ENCODE measurements around the gene CDKN2AIPNL. TPM values are rescaled to one million over a fixed set of nuclear protein-coding genes. Genes with fewer than 3 reads are reported as not detected.

CDKN2AIPNL gene
- total RNA-seq, 1 experiment from 2014 or later = 43.6 TPM

- in situ Hi-C loops (cut with HindIII; ENCODE audit: low pct_unique_long_range_greater_than_20kb, low sequenced_read_pairs) = no loop called here
- intact Hi-C loops (cut with micrococcal nuclease; ENCODE audit: unreplicated experiment) = no loop called here
- Histone ChIP-seq H3K9me3 (ENCODE audit: control insufficient read depth, insufficient read depth, low read depth, low read length) (no peaks in the 10 kb centered on the region), H3K27ac (ENCODE audit: low read length) (no peak overlapping the region), H3K4me3 (ENCODE audit: low read depth in 2 of 2, low read length in 2 of 2) (no peak overlapping the region), H3K27me3 (ENCODE audit: control insufficient read depth, insufficient read depth, low read length) (no peaks in the 10 kb centered on the region), H3K4me1 (ENCODE audit: control insufficient read depth, insufficient read depth, low read length) (peaks cover 17% of the 10 kb centered on the region), H3K36me3 (ENCODE audit: control insufficient read depth, insufficient read depth, low read length) (peaks cover 2% of the 10 kb centered on the region; the same call in 1 of the 2 replicates)
- DNase-seq (ENCODE audit: low read depth, low spot score) (no peak), ATAC-seq (no peak)
- no TSS peak for BruUV-seq (replicated peaks)
- TF ChIP-seq TCF7L2 (IDR thresholded peaks at IDR 0.05; ENCODE audit: low read depth, low read length) (no peak), REST (IDR thresholded peaks at IDR 0.05; ENCODE audit: insufficient read depth in 1 of 2, low read depth in 2 of 2, low read length in 1 of 2) (no peak)
- ChIA-PET CTCF (no interaction called here), POLR2A (no interaction called here)
These were observed 5.3 kb downstream of the CDKN2AIPNL start for GRCh38 chr5:134406390-134406789.

GRCh38 chr5:134403951-134404350 lies 7.7 kb downstream of the CDKN2AIPNL start:
- Histone ChIP-seq H3K4me1 (ENCODE audit: control insufficient read depth, insufficient read depth, low read length) (no peaks in the 10 kb centered on the region), H3K27me3 (ENCODE audit: control insufficient read depth, insufficient read depth, low read length) (no peaks in the 10 kb centered on the region), H3K27ac (ENCODE audit: low read length) (no peak overlapping the region), H3K4me3 (ENCODE audit: low read depth in 2 of 2, low read length in 2 of 2) (no peak overlapping the region), H3K9me3 (ENCODE audit: control insufficient read depth, insufficient read depth, low read depth, low read length) (no peaks in the 10 kb centered on the region), H3K36me3 (ENCODE audit: control insufficient read depth, insufficient read depth, low read length) (no peaks in the 10 kb centered on the region)
- ATAC-seq (no peak), DNase-seq (ENCODE audit: low read depth, low spot score) (no peak)
- in situ Hi-C loops (cut with HindIII; ENCODE audit: low pct_unique_long_range_greater_than_20kb, low sequenced_read_pairs) = no loop called here
- BruUV-seq (replicated peaks) = no TSS peak
- ChIA-PET CTCF (no interaction called here), POLR2A (no interaction called here)
- TF ChIP-seq CTCF (IDR thresholded peaks at IDR 0.05) (no peak), SIN3A (IDR thresholded peaks at IDR 0.05; ENCODE audit: borderline replicate concordance, insufficient read depth, low read depth, low read length) (no peak), TCF7L2 (IDR thresholded peaks at IDR 0.05; ENCODE audit: low read depth, low read length) (no peak), POLR2AphosphoS5 (IDR thresholded peaks at IDR 0.05; ENCODE audit: low read depth, low read length) (no peak)
- intact Hi-C loops (cut with micrococcal nuclease; ENCODE audit: unreplicated experiment) = no loop called here

- TF ChIP-seq SIN3A (IDR thresholded peaks at IDR 0.05; ENCODE audit: borderline replicate concordance, insufficient read depth, low read depth, low read length) (no peak), REST (IDR thresholded peaks at IDR 0.05; ENCODE audit: insufficient read depth in 1 of 2, low read depth in 2 of 2, low read length in 1 of 2) (no peak), CTCF (IDR thresholded peaks at IDR 0.05) (no peak), POLR2AphosphoS5 (IDR thresholded peaks at IDR 0.05; ENCODE audit: low read depth, low read length) (no peak), TCF7L2 (IDR thresholded peaks at IDR 0.05; ENCODE audit: low read depth, low read length) (no peak)
- Histone ChIP-seq H3K9me3 (ENCODE audit: control insufficient read depth, insufficient read depth, low read depth, low read length) (no peaks in the 10 kb centered on the region), H3K27me3 (ENCODE audit: control insufficient read depth, insufficient read depth, low read length) (no peaks in the 10 kb centered on the region), H3K36me3 (ENCODE audit: control insufficient read depth, insufficient read depth, low read length) (peaks cover 6% of the 10 kb centered on the region; the same call in 1 of the 2 replicates), H3K4me3 (ENCODE audit: low read depth in 2 of 2, low read length in 2 of 2) (no peak overlapping the region), H3K27ac (ENCODE audit: low read length) (no peak overlapping the region), H3K4me1 (ENCODE audit: control insufficient read depth, insufficient read depth, low read length) (no peaks in the 10 kb centered on the region)
- ChIA-PET CTCF (no interaction called here), POLR2A (no interaction called here)
- intact Hi-C loops (cut with micrococcal nuclease; ENCODE audit: unreplicated experiment) = no loop called here
- ATAC-seq (no peak), DNase-seq (ENCODE audit: low read depth, low spot score) (no peak)
- BruUV-seq (replicated peaks) = no TSS peak
- in situ Hi-C loops (cut with HindIII; ENCODE audit: low pct_unique_long_range_greater_than_20kb, low sequenced_read_pairs) = no loop called here
These were observed 13.0 kb downstream of the CDKN2AIPNL start for GRCh38 chr5:134398609-134399155.

All from Panc1 (cell line).